ENCODE measurements around the gene TMEM204.

GRCh38 chr16:1512774-1513173 is 20.7 kb upstream of the TMEM204 start:
- TF ChIP-seq EZH2 (IDR thresholded peaks at IDR 0.05; ENCODE audit: low read length, missing control alignments) = no peak
- no peak for TF ChIP-seq CTCF (conservative IDR thresholded peaks at IDR 0.05 in 1 of 2, IDR thresholded peaks at IDR 0.05 in 1 of 2; ENCODE audit: low read depth in 1 of 2, low read length in 2 of 2)

Data from fibroblast of lung (primary cell).